Frontal cortex (tissue), 1 donor: Measurements from ENCODE around the gene RBBP8NL. TPM values are rescaled to one million over a fixed set of nuclear protein-coding genes. Genes with fewer than 3 reads are reported as not detected.

ENCODE experiments used
- total RNA-seq: library from RNA; depleted of rRNA; stranded (reverse); fragments of >200 nt; gene quantifications from one replicate; pipeline ENCODE4 v1.2.3, GENCODE V29; 2014

The RBBP8NL gene
- total RNA-seq, 1 donor from 2014 or later, result not detected

Other genes with a start within 250 kb of the RBBP8NL start
- gene MTG2, start 244.5 kb downstream of the RBBP8NL start, total RNA-seq, result 17.5 TPM
- 0.82 TPM for gene HRH3, start 207.3 kb downstream of the RBBP8NL start, total RNA-seq
- gene OSBPL2, start 189.0 kb downstream of the RBBP8NL start, total RNA-seq, result 42.4 TPM
- gene ADRM1, start 124.5 kb downstream of the RBBP8NL start, total RNA-seq, result 41.2 TPM
- 11.4 TPM for gene LAMA5, start 60.2 kb downstream of the RBBP8NL start, total RNA-seq
- gene RPS21, start 40.4 kb downstream of the RBBP8NL start, total RNA-seq, result 821 TPM
- gene CABLES2, start 20.3 kb downstream of the RBBP8NL start, total RNA-seq, result 2.9 TPM
- gene GATA5, start 48.5 kb upstream of the RBBP8NL start, total RNA-seq, result not detected
- 1.6 TPM for gene SLCO4A1, start 215.0 kb upstream of the RBBP8NL start, total RNA-seq